ENCODE data around the gene ILKAP. TPM values are rescaled to one million over a fixed set of nuclear protein-coding genes. Genes with fewer than 3 reads are reported as not detected.

The ILKAP gene
- total RNA-seq, 1 experiment from 2014 or later: 31.6 TPM

- ChIA-PET POLR2A (no interaction called here), CTCF (no interaction called here)
Observed at GRCh38 chr2:238166391-238167343, 36.8 kb downstream of the ILKAP start.

GRCh38 chr2:238165288-238165921 lies 38.1 kb downstream of the ILKAP start:
- no peak for DNase-seq
- Mint-ChIP-seq H3K9me3 (ENCODE audit: unreplicated experiment) (no peaks in the 10 kb centered on the region), H3K4me3 (ENCODE audit: unreplicated experiment) (no peak overlapping the region), H3K27ac (ENCODE audit: unreplicated experiment) (no peak overlapping the region), H3K27me3 (ENCODE audit: insufficient read depth, unreplicated experiment) (no peaks in the 10 kb centered on the region), H3K36me3 (ENCODE audit: insufficient read depth, unreplicated experiment) (no peaks in the 10 kb centered on the region), H3K4me1 (ENCODE audit: low read depth, unreplicated experiment) (no peaks in the 10 kb centered on the region)
- Histone ChIP-seq H3K4me1 (no peaks in the 10 kb centered on the region), H3K4me3 (ENCODE audit: low read depth, low read length) (no peak overlapping the region), H3K27me3 (replicated peaks; ENCODE audit: control insufficient read depth, insufficient read depth, low read length) (no peaks in the 10 kb centered on the region), H3K9me3 (no peaks in the 10 kb centered on the region), H3K36me3 (ENCODE audit: control insufficient read depth, insufficient read depth, low read length) (no peaks in the 10 kb centered on the region)
- TF ChIP-seq, protein P1, sequence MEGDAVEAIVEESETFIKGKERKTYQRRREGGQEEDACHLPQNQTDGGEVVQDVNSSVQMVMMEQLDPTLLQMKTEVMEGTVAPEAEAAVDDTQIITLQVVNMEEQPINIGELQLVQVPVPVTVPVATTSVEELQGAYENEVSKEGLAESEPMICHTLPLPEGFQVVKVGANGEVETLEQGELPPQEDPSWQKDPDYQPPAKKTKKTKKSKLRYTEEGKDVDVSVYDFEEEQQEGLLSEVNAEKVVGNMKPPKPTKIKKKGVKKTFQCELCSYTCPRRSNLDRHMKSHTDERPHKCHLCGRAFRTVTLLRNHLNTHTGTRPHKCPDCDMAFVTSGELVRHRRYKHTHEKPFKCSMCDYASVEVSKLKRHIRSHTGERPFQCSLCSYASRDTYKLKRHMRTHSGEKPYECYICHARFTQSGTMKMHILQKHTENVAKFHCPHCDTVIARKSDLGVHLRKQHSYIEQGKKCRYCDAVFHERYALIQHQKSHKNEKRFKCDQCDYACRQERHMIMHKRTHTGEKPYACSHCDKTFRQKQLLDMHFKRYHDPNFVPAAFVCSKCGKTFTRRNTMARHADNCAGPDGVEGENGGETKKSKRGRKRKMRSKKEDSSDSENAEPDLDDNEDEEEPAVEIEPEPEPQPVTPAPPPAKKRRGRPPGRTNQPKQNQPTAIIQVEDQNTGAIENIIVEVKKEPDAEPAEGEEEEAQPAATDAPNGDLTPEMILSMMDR (IDR thresholded peaks at IDR 0.05; ENCODE audit: insufficient read depth in 1 of 2, low read depth in 1 of 2, low read length in 1 of 2, severe bottlenecking in 1 of 2, unreplicated experiment in 1 of 2): no peak
- ChIA-PET CTCF (no interaction called here), POLR2A (no interaction called here)
- BruUV-seq (replicated peaks): no TSS peak
- intact Hi-C loops (cut with micrococcal nuclease; ENCODE audit: unreplicated experiment): no loop called here

More at GRCh38 chr2:238166391-238167343, 36.8 kb downstream of the ILKAP start:
- Mint-ChIP-seq H3K4me3 (ENCODE audit: unreplicated experiment) (no peak overlapping the region), H3K4me1 (ENCODE audit: low read depth, unreplicated experiment) (no peaks in the 10 kb centered on the region), H3K36me3 (ENCODE audit: insufficient read depth, unreplicated experiment) (peaks cover 6% of the 10 kb centered on the region), H3K9me3 (ENCODE audit: unreplicated experiment) (no peaks in the 10 kb centered on the region), H3K27me3 (ENCODE audit: insufficient read depth, unreplicated experiment) (no peaks in the 10 kb centered on the region), H3K27ac (ENCODE audit: unreplicated experiment) (no peak overlapping the region)
- intact Hi-C loops (cut with micrococcal nuclease; ENCODE audit: unreplicated experiment): no loop called here
- Histone ChIP-seq H3K4me3 (ENCODE audit: low read depth, low read length) (no peak overlapping the region), H3K4me1 (no peaks in the 10 kb centered on the region), H3K9me3 (no peaks in the 10 kb centered on the region), H3K36me3 (ENCODE audit: control insufficient read depth, insufficient read depth, low read length) (no peaks in the 10 kb centered on the region), H3K27me3 (replicated peaks; ENCODE audit: control insufficient read depth, insufficient read depth, low read length) (no peaks in the 10 kb centered on the region)
- no peak for DNase-seq
- no TSS peak for BruUV-seq (replicated peaks)
- TF ChIP-seq, protein P1 (IDR thresholded peaks at IDR 0.05; ENCODE audit: insufficient read depth in 1 of 2, low read depth in 1 of 2, low read length in 1 of 2, severe bottlenecking in 1 of 2, unreplicated experiment in 1 of 2): no peak

DNA sequence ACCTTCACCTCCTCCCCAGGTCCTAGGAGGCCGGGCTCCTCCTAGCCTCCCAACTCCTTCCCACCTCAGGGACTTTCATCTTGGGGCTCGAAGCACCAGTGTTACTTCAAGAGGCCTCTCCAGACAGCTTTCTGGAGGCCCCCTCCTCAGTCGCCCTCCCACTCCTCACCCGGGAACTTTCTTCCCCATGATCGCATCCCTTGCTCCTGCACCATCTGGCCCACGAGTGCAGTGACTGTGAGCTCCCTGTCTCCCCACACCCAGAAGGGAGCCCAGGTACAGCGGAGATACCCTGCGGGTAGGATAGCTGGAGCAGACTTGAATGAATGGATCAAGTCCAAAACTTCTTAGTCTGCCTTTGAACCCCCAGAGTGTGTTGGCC lies 38.6 kb downstream of the ILKAP start:
- CTCF ChIA-PET: no interaction called here

More for the DNA sequence above, 38.6 kb downstream of the ILKAP start:
- intact Hi-C loops (cut with micrococcal nuclease; ENCODE audit: unreplicated experiment): no loop called here
- BruUV-seq (replicated peaks): no TSS peak
- no peak for DNase-seq
- Histone ChIP-seq H3K36me3 (ENCODE audit: control insufficient read depth, insufficient read depth, low read length) (no peaks in the 10 kb centered on the region), H3K9me3 (no peaks in the 10 kb centered on the region), H3K4me1 (no peaks in the 10 kb centered on the region), H3K4me3 (ENCODE audit: low read depth, low read length) (no peak overlapping the region), H3K27me3 (replicated peaks; ENCODE audit: control insufficient read depth, insufficient read depth, low read length) (no peaks in the 10 kb centered on the region)
- no peak overlapping the region for H3K4me3 Mint-ChIP-seq (ENCODE audit: unreplicated experiment)
- no peaks in the 10 kb centered on the region for H3K27me3 Mint-ChIP-seq (ENCODE audit: insufficient read depth, unreplicated experiment)
- POLR2A ChIA-PET: no interaction called here
- H3K4me1 Mint-ChIP-seq (ENCODE audit: low read depth, unreplicated experiment): no peaks in the 10 kb centered on the region
- TF ChIP-seq, protein P1 (IDR thresholded peaks at IDR 0.05; ENCODE audit: insufficient read depth in 1 of 2, low read depth in 1 of 2, low read length in 1 of 2, severe bottlenecking in 1 of 2, unreplicated experiment in 1 of 2): no peak
- H3K36me3 Mint-ChIP-seq (ENCODE audit: insufficient read depth, unreplicated experiment): no peaks in the 10 kb centered on the region
- no peaks in the 10 kb centered on the region for H3K9me3 Mint-ChIP-seq (ENCODE audit: unreplicated experiment)
- H3K27ac Mint-ChIP-seq (ENCODE audit: unreplicated experiment): no peak overlapping the region
